SU-DHL-6 (cell line): ENCODE data around the gene MTHFD1.

Experiments used
- H2AFZ ChIP-seq: fragments of 200-600 bp; sonication (generic); 2 replicates; pipeline ENCODE4 v1.6.1; 2014; ENCODE audit warnings: low read depth, mild to moderate bottlenecking, moderate library complexity, mixed read lengths, antibody characterized with exemption, low read length; ENCODE audit not compliant: severe bottlenecking
- H3F3A ChIP-seq: fragments of 200-600 bp; shearing (Covaris generic); 2 replicates; pipeline ENCODE4 v1.6.0; 2016; ENCODE audit warnings: antibody characterized with exemption, mild to moderate bottlenecking; ENCODE audit not compliant: insufficient read depth
- H3K27ac ChIP-seq: fragments of 200-600 bp; sonication (generic); 2 replicates; pipeline ENCODE4 v1.5.1; 2016; ENCODE audit warnings: low read depth, mild to moderate bottlenecking, low read length, moderate library complexity, mixed read lengths
- H3K27me3 ChIP-seq: fragments of 200-600 bp; sonication (generic), shearing (Covaris generic); 2 replicates; pipeline ENCODE4 v1.6.0; 2014; ENCODE audit warnings: mild to moderate bottlenecking, low read length
- H3K36me3 ChIP-seq: fragments of 200-600 bp; sonication (generic); 2 replicates; pipeline ENCODE4 v1.6.1; 2014; ENCODE audit warnings: mild to moderate bottlenecking, low read length, mixed read lengths
- H3K4me2 ChIP-seq: fragments of 300-600, 200-600 bp; shearing (Covaris generic), sonication (generic); 2 replicates; pipeline ENCODE4 v1.6.0; 2014; ENCODE audit warnings: low read length, low read depth, mild to moderate bottlenecking; ENCODE audit not compliant: poor library complexity, severe bottlenecking
- H3K4me3 ChIP-seq: fragments of 200-600 bp; sonication (generic); 2 replicates; pipeline ENCODE4 v1.5.1; 2014; ENCODE audit warnings: antibody characterized with exemption, low read length, mild to moderate bottlenecking, mixed read lengths; ENCODE audit not compliant: insufficient read depth, poor library complexity, severe bottlenecking
- H3K79me2 ChIP-seq: fragments of 200-600 bp; sonication (generic); 2 replicates; pipeline ENCODE4 v1.6.1; 2014; ENCODE audit warnings: mild to moderate bottlenecking, low read length, moderate library complexity; ENCODE audit not compliant: insufficient read depth
- H3K9ac ChIP-seq: fragments of 200-600 bp; sonication (generic); 2 replicates; pipeline ENCODE4 v1.7.0; 2014; ENCODE audit warnings: mild to moderate bottlenecking, low read length
- H3K9me2 ChIP-seq: fragments of 200-600 bp; sonication (generic); replicated peaks from 2 replicates; pipeline ENCODE4 v1.6.1; 2014; ENCODE audit warnings: low read length; ENCODE audit not compliant: insufficient read depth
- H3K9me3 ChIP-seq: fragments of 200-600 bp; sonication (generic); 2 replicates; pipeline ENCODE4 v1.6.1; 2014; ENCODE audit warnings: low read length, mixed read lengths; ENCODE audit not compliant: insufficient read depth
- H4K20me1 ChIP-seq: fragments of 200-600 bp; sonication (generic); 2 replicates; pipeline ENCODE4 v1.6.1; 2014; ENCODE audit warnings: low read depth, mild to moderate bottlenecking, antibody characterized with exemption, low read length, moderate library complexity, mixed read lengths
- EZH2phosphoT487 ChIP-seq: fragments of 200-600 bp; sonication (generic), shearing (Covaris generic); conservative IDR thresholded peaks from 2 replicates; pipeline ENCODE4 v1.6.1; 2018; ENCODE audit warnings: mild to moderate bottlenecking, antibody characterized with exemption, low read length, moderate library complexity, mixed read lengths
- TF ChIP-seq, protein P1 (sequence below): fragments of 200-600 bp; sonication (generic); IDR thresholded peaks from one replicate; pipeline ENCODE4 v1.5.1; 2017; ENCODE audit warnings: antibody characterized with exemption, mild to moderate bottlenecking, low read length, moderate library complexity; ENCODE audit not compliant: insufficient read depth, poor library complexity, severe bottlenecking

Gene MTHFD1

DNA sequence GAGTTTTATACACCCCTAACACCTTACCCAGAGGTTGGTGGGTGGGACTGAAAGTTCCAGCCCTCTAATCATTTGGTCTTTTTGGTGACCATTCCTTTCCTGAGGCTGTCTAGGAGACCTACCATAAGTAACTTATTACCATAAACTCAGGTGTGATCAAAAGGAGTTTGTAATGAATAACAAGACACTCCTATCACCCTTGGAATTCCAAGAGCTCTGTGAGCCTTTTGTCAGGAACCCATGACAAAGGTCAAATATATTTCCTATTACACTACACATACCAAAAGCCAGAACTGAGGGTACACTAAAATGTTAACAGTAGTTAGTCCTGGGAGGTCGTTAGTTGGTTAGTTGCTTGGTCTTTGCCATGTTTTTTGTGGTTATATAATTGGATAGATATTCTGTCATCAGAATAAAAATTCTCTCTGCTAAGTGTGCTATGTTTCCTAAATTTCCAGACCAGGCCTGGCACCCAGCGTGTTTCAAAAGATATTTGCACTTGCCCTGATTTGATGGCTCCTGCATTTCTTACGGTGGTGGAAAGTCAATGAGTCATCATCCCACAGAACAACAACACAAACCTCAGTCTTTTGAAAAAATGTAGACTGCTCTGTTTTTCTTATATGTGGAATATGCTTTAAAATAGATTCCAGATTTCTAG, 50.2 kb downstream of the MTHFD1 start:
- no peaks in the 10 kb centered on the region for H3K9me2 ChIP-seq
- H4K20me1 ChIP-seq, result no peaks in the 10 kb centered on the region
- peaks cover 39% of the 10 kb centered on the region for H3K36me3 ChIP-seq
- H3F3A ChIP-seq, result no peaks in the 10 kb centered on the region
- no peak overlapping the region for H3K27ac ChIP-seq
- H2AFZ ChIP-seq, result no peak overlapping the region
- H3K79me2 ChIP-seq, result no peaks in the 10 kb centered on the region
- TF ChIP-seq EZH2phosphoT487, result no peak
- TF ChIP-seq, protein P1, sequence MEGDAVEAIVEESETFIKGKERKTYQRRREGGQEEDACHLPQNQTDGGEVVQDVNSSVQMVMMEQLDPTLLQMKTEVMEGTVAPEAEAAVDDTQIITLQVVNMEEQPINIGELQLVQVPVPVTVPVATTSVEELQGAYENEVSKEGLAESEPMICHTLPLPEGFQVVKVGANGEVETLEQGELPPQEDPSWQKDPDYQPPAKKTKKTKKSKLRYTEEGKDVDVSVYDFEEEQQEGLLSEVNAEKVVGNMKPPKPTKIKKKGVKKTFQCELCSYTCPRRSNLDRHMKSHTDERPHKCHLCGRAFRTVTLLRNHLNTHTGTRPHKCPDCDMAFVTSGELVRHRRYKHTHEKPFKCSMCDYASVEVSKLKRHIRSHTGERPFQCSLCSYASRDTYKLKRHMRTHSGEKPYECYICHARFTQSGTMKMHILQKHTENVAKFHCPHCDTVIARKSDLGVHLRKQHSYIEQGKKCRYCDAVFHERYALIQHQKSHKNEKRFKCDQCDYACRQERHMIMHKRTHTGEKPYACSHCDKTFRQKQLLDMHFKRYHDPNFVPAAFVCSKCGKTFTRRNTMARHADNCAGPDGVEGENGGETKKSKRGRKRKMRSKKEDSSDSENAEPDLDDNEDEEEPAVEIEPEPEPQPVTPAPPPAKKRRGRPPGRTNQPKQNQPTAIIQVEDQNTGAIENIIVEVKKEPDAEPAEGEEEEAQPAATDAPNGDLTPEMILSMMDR, result no peak
- H3K9me3 ChIP-seq, result no peaks in the 10 kb centered on the region
- H3K9ac ChIP-seq, result no peak overlapping the region
- H3K4me2 ChIP-seq, result no peak overlapping the region
- H3K4me3 ChIP-seq, result no peak overlapping the region
- H3K27me3 ChIP-seq, result no peaks in the 10 kb centered on the region

DNA sequence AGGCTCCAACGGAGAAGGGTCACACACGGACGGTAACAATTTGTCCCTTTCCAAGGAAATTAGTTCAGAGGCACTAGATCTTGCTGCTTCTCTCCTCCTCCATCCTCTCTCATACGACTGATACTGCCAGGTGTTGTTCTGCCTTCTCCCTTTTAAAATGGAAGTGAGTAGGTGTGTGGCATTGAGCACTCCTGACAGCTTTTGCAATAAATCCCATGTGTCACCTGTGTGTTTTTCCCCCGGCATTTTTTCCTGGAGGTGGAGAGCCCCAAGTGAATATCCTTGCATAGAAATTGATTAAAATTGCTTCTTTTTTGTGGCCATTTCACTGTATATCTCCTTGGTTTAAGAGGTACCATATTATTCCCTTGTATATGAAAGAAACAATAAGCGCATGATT, 51.0 kb downstream of the MTHFD1 start:
- Histone ChIP-seq H3K9me2 (no peaks in the 10 kb centered on the region), H3K9ac (no peak overlapping the region), H4K20me1 (no peaks in the 10 kb centered on the region), H3K27me3 (no peaks in the 10 kb centered on the region), H3K79me2 (no peaks in the 10 kb centered on the region), H3K4me3 (no peak overlapping the region), H3K27ac (no peak overlapping the region), H2AFZ (no peak overlapping the region), H3K9me3 (no peaks in the 10 kb centered on the region), H3K4me2 (no peak overlapping the region), H3K36me3 (peaks cover 39% of the 10 kb centered on the region), H3F3A (no peaks in the 10 kb centered on the region)
- TF ChIP-seq, protein P1, result no peak
- no peak for TF ChIP-seq EZH2phosphoT487

DNA sequence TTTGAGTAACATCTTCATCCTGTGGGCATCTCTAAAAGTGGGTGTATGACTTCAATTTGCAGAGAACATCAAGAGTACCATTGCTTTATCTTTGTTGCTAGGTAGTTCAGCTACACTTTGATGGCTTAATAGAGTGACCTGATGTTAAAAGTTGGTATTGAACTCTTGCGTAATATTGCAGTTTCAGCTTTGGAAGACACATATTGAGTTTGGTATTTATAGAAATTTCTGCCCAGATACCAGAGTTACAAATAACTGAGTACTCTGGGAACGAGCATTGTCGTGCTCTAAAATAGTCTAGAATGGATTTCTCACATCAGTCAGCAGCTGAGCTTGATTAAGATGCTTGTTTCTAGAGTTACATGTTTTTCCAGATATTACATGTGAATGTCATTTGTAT, 52.3 kb downstream of the MTHFD1 start:
- Histone ChIP-seq H3K79me2 (no peaks in the 10 kb centered on the region), H3K27me3 (no peaks in the 10 kb centered on the region), H3K27ac (no peak overlapping the region), H3K4me3 (no peak overlapping the region), H3F3A (peaks cover 10% of the 10 kb centered on the region), H3K36me3 (peaks cover 38% of the 10 kb centered on the region), H4K20me1 (no peaks in the 10 kb centered on the region), H2AFZ (no peak overlapping the region), H3K4me2 (no peak overlapping the region), H3K9me3 (no peaks in the 10 kb centered on the region), H3K9ac (no peak overlapping the region), H3K9me2 (no peaks in the 10 kb centered on the region)
- TF ChIP-seq EZH2phosphoT487, result no peak
- TF ChIP-seq, protein P1, result no peak
